RWPE2 (cell line): ENCODE results near the gene CHIT1.

Experiments used
- ATAC-seq: fragments of 200-7000 bp; cut with Tn5 transposase; 3 replicates; pipeline ENCODE4 v1.9.1; 2021; ENCODE audit warnings: low read depth
- DNase-seq: peaks from one replicate; pipeline ENCODE4 v3.0.0-alpha.2; 2020; ENCODE audit warnings: low spot score
- H3K27ac ChIP-seq: fragments of 450-650 bp; 2 replicates; pipeline ENCODE4 v1.5.1; 2017; ENCODE audit warnings: mild to moderate bottlenecking; ENCODE audit not compliant: poor library complexity, severe bottlenecking
- H3K27me3 ChIP-seq: fragments of 250-450 bp; sonication (Bioruptor Pico); 2 replicates; pipeline ENCODE4 v1.5.1; 2021; ENCODE audit warnings: mild to moderate bottlenecking, moderate library complexity; ENCODE audit not compliant: insufficient read depth, poor library complexity, severe bottlenecking
- H3K36me3 ChIP-seq: fragments of 250-450 bp; sonication (Bioruptor Pico); 2 replicates; pipeline ENCODE4 v1.5.1; 2020; ENCODE audit warnings: low read depth, mild to moderate bottlenecking, moderate library complexity
- H3K4me1 ChIP-seq: fragments of 250-450 bp; sonication (Bioruptor Pico); 2 replicates; pipeline ENCODE4 v1.5.1; 2021; ENCODE audit warnings: mild to moderate bottlenecking, moderate library complexity; ENCODE audit not compliant: insufficient read depth, poor library complexity, severe bottlenecking
- H3K4me3 ChIP-seq: fragments of 250-450 bp; sonication (Bioruptor Pico); 2 replicates; pipeline ENCODE4 v1.5.1; 2021; ENCODE audit warnings: mild to moderate bottlenecking, moderate library complexity; ENCODE audit not compliant: severe bottlenecking
- H3K9me3 ChIP-seq: fragments of 250-450 bp; sonication (Bioruptor Pico); 2 replicates; pipeline ENCODE4 v1.5.1; 2021; ENCODE audit warnings: mild to moderate bottlenecking, moderate library complexity; ENCODE audit not compliant: severe bottlenecking
- TF ChIP-seq, protein P1 (sequence below): fragments of 450-650 bp; IDR thresholded peaks from one replicate; pipeline ENCODE4 v1.5.1; 2017; ENCODE audit warnings: mild to moderate bottlenecking, moderate library complexity; ENCODE audit not compliant: poor library complexity, severe bottlenecking

Gene CHIT1

DNA sequence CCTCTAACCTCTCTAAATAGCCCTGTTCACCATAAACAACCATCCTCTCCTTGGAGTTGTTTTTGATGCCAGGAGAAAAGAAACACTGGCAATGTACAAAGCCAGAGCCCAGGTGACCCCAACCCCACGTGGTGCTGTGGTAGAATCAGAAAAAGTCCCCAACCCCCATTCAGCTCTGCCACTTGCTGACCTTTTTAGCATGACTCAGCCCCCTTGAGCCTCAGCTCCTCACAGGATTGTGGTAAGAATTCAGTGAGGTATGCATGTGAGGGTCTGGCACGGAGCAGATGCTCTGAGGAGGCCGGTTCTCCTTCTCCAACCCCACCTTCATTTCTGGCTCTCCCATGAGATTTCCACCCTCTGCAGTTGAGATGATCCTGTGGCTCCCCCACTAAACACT, 31.8 kb downstream of the CHIT1 start:
- Histone ChIP-seq H3K4me1 (no peaks in the 10 kb centered on the region), H3K4me3 (no peak overlapping the region), H3K27ac (no peak overlapping the region), H3K36me3 (no peaks in the 10 kb centered on the region), H3K9me3 (no peaks in the 10 kb centered on the region), H3K27me3 (no peaks in the 10 kb centered on the region)
- DNase-seq (no peak), ATAC-seq (no peak)
- TF ChIP-seq, protein P1, sequence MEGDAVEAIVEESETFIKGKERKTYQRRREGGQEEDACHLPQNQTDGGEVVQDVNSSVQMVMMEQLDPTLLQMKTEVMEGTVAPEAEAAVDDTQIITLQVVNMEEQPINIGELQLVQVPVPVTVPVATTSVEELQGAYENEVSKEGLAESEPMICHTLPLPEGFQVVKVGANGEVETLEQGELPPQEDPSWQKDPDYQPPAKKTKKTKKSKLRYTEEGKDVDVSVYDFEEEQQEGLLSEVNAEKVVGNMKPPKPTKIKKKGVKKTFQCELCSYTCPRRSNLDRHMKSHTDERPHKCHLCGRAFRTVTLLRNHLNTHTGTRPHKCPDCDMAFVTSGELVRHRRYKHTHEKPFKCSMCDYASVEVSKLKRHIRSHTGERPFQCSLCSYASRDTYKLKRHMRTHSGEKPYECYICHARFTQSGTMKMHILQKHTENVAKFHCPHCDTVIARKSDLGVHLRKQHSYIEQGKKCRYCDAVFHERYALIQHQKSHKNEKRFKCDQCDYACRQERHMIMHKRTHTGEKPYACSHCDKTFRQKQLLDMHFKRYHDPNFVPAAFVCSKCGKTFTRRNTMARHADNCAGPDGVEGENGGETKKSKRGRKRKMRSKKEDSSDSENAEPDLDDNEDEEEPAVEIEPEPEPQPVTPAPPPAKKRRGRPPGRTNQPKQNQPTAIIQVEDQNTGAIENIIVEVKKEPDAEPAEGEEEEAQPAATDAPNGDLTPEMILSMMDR = no peak

DNA sequence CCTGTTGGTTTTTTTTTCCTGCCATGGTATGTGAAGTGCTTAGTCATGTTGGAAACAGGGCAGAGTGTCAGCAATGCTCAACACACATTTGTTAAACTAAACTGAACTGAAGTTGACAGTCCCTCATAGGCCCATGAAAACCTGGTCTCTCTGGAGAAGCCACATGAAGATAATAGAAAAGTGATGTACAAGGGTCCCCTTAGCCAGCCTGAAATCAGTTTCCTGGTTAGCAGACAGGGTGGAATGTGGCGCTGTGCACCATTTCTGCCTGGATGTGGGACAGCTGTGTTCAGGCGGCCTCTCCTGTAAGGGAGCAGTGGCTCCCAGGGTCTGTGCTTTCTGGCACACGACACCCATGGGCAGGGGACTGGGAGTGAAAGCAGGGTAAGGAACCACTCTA, 33.1 kb downstream of the CHIT1 start:
- Histone ChIP-seq H3K4me3 (no peak overlapping the region), H3K27me3 (no peaks in the 10 kb centered on the region), H3K9me3 (no peaks in the 10 kb centered on the region), H3K27ac (no peak overlapping the region), H3K36me3 (no peaks in the 10 kb centered on the region), H3K4me1 (no peaks in the 10 kb centered on the region)
- no peak for ATAC-seq
- TF ChIP-seq, protein P1 = no peak
- no peak for DNase-seq

DNA sequence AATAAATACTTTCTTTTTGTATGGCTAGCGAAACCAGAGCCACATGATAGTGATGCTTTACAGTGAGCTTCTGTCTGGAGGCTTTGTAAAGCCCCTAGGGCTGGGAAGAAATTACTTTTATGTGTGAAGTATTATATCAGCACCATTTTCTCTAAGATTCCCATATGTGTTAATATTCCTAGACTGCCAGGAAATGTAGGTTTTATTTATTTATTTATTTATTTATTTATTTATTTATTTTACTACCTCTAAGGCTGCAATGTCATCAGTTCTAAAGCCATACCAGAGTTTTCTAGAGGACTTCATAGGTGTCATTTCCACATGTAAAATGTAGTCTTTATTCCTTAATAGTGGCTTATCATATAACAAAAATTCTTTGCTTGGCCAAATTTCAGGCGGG, 38.5 kb downstream of the CHIT1 start:
- Histone ChIP-seq H3K4me1 (no peaks in the 10 kb centered on the region), H3K27ac (no peak overlapping the region), H3K4me3 (no peak overlapping the region), H3K36me3 (no peaks in the 10 kb centered on the region), H3K27me3 (no peaks in the 10 kb centered on the region), H3K9me3 (no peaks in the 10 kb centered on the region)
- TF ChIP-seq, protein P1 = no peak
- DNase-seq = no peak
- ATAC-seq = no peak

DNA sequence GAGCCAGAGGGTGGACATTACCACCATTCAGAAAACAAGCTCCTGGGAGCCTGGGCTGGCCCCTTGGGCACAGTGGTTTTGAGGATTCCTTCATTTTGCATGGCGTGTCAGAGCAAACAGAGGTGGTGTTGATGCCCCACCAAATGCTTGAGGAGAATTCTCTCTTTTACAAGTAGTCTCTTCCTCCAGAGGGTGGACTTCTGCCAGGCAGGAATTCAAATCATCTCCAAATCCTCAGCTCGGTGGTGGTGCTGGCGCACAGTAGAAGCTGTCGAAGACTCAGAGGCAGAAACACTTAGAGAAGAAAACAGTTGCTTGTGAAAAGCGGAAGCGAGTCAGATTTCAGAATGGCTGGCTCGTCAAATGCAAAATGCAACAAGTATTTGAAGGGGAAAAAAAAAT, 39.5 kb downstream of the CHIT1 start:
- H3K4me1 ChIP-seq = no peaks in the 10 kb centered on the region
- DNase-seq = no peak
- TF ChIP-seq, protein P1 = no peak
- no peaks in the 10 kb centered on the region for H3K27me3 ChIP-seq
- no peak for ATAC-seq
- no peaks in the 10 kb centered on the region for H3K36me3 ChIP-seq
- no peak overlapping the region for H3K4me3 ChIP-seq
- no peaks in the 10 kb centered on the region for H3K9me3 ChIP-seq
- H3K27ac ChIP-seq = no peak overlapping the region

DNA sequence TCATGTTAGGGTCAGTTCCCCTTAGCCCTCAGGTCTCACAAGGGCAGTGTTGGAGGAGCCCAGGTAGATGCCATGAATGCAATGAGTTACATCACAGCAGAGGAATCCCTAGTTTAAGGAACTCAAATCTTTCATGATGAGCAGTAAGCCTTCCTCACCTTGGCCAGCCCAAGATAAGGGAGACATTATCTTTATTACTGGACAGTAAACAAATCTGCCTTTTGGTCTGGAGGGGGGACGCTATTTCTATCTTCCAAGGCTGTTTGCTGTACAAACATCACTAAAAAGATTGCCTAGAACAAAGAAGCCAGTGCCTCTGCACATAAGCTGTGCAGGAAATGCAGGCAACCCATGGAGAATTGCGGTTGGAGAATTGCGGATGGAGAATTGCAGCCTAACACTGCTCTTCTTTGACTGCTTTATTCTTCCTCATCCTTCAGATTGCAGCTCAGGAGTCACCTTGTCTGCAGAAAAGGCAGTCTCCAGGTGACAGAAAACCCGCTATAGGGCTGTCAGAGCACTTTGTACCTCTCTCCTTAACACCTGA, 40.7 kb downstream of the CHIT1 start:
- no peak for DNase-seq

More for the DNA sequence above, 40.7 kb downstream of the CHIT1 start:
- H3K27me3 ChIP-seq = no peaks in the 10 kb centered on the region
- H3K4me3 ChIP-seq = no peak overlapping the region
- no peak overlapping the region for H3K27ac ChIP-seq
- H3K9me3 ChIP-seq = no peaks in the 10 kb centered on the region
- no peak for ATAC-seq
- no peaks in the 10 kb centered on the region for H3K36me3 ChIP-seq
- no peaks in the 10 kb centered on the region for H3K4me1 ChIP-seq
- TF ChIP-seq, protein P1 = no peak
